Measurements from ENCODE around the gene SLC39A7. TPM values are rescaled to one million over a fixed set of nuclear protein-coding genes. Genes with fewer than 3 reads are reported as not detected.

Gene SLC39A7, protein sequence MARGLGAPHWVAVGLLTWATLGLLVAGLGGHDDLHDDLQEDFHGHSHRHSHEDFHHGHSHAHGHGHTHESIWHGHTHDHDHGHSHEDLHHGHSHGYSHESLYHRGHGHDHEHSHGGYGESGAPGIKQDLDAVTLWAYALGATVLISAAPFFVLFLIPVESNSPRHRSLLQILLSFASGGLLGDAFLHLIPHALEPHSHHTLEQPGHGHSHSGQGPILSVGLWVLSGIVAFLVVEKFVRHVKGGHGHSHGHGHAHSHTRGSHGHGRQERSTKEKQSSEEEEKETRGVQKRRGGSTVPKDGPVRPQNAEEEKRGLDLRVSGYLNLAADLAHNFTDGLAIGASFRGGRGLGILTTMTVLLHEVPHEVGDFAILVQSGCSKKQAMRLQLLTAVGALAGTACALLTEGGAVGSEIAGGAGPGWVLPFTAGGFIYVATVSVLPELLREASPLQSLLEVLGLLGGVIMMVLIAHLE
- 107 and 131 TPM in 2 replicates for total RNA-seq

DNA sequence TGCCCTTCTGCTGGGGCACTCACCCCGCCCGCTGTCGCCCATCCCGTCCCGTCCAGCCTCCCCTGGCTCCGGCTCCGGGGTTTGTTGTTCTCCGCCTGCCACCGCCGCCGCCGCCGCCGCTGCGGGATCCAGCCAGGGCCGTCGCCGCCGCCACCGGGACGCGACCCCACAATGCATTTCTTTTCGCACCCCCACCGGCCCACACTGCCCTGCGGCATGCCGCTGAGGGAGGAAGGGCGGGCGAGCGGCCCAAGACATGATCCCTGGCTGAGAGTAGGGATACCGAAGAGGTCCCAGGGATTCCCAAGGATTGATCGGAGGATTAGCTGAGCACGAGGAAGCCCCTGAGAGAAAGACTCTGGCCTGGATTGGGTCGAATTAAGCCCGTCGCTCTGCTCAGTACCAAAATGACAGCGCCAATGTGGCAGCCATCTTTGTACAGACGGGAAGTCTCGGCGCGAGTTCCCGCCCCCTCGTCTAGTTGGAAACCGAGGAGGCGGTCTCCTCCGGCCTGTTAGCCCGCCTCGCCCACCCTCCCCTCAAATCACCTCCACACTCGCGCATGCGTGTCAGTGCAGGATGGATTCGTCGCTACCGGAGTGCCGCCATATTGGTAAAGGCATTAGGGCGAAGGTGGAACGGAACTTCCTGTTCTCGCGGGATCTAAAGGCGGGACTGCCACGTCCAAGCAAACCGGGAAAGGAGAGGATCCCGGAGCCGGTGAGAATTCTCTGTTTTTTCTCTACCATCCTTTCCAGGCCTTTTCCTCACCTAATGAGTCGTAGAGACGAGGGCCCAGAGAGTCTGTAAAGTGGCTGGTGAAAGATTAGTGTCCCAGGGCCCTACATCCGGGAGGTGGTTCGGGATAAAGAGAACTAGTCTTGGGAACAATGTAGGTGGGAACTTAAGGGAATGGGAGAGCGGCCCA is at the start of gene SLC39A7, which contains the start of gene RXRB:
Gene SLC39A7, plus strand, starts transcription at position 649 of the 928 bp plus-strand sequence. CDS start 379 bp downstream, outside the sequence.
Gene RXRB, minus strand, starts transcription at position 447 of the 928 bp plus-strand sequence. Its CDS starts 189 bp downstream, at position 258.
- peak; percentile 98 for DNase-seq (ENCODE audit: low read depth, low spot score)

DNA sequence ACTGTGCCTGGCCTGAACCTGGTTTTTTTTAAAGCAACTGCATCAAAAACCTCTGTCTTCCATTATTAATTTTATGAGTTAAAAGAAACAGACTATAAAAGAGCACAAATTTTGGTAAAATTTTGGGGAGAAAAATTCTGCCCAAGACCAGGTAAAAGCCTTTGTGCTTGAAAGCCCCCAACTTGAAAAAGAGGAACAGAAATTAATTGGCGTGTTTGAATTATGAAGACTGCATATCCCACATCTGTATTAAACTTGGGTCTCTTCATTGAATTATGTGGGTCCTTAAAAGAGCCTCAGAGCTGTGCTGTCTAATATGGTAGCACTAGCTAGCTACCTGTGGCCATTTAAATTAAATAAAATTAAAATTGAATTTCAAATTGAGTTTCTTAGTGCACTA is 49.6 kb upstream of the SLC39A7 start:
- DNase-seq (ENCODE audit: low read depth, low spot score): no peak

DNA sequence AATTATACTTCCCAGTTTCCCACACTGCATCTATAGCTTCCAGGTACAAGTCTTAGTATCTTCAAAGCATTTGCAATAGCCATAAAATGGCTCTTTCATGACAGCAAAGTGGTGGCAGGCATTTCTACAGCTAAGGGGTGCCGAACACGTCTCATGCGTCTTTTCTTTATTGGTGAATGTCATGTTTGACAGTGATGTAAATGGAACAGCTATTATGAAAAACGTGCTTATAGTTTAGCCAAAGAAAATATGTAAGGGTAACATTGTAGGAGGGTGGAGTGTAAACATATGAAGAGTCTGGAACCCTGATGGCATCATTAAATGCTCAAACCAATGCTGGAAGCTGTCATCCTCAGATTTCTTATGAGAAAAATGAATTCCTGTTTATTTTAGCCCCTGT is 46.3 kb upstream of the SLC39A7 start:
- DNase-seq (ENCODE audit: low read depth, low spot score): no peak

DNA sequence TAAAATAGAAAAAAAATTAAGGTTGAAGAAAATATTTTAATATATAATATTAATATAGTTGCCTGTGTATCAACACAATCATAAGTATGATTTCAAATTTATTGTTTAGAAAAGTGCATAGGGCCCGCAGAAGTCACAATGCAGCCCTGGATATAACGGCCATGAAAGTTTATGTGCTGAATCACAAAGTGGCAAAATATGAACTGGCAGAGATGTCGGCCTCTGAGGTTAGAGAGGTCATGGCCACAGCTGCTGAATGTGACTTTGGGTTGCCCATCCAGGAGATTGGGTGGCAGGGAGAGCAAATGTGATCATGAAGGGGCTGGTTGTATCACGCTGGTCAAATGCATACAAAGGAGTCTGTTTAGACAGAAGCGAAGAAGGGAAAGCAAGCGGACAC is 44.1 kb upstream of the SLC39A7 start:
- DNase-seq (ENCODE audit: low read depth, low spot score): no peak

DNA sequence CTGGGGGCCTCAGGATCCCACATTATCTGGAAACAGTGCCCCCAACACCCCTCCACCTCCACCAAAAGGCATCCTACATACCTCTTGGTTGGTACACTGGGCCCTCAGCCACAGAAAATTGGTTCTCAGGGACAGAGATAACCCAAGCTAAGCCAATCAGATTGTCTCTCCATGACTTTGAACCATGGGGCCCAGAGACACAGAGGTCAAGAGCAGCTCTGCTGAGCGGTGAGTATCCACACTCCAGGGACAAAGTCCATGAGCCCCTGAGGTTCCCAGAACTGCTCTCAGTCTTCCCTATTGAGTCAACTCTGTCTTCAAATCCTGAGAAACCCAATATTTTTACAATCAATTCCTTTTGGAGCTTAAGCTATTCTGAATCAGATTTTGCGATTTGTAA is 43.7 kb upstream of the SLC39A7 start:
- no peak for DNase-seq (ENCODE audit: low read depth, low spot score)

DNA sequence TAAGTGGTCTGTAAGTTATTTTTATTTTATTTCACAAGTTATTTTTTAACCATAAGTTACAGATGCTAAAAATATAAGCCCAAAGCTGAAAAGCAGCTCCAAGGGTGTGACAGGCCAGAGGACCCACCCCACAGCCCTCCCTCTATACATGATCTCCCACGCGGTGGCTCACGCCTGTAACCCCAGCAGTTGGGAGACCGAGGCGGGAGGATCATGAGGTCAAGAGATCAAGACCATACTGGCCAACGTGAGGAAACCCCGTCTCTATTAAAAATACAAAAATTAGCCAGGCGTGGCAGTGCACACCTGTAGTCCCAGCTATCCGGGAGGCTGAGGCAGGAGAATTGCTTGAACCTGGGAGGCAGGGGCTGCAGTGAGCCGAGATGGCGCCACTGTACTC is 40.6 kb upstream of the SLC39A7 start:
- no peak for DNase-seq (ENCODE audit: low read depth, low spot score)

DNA sequence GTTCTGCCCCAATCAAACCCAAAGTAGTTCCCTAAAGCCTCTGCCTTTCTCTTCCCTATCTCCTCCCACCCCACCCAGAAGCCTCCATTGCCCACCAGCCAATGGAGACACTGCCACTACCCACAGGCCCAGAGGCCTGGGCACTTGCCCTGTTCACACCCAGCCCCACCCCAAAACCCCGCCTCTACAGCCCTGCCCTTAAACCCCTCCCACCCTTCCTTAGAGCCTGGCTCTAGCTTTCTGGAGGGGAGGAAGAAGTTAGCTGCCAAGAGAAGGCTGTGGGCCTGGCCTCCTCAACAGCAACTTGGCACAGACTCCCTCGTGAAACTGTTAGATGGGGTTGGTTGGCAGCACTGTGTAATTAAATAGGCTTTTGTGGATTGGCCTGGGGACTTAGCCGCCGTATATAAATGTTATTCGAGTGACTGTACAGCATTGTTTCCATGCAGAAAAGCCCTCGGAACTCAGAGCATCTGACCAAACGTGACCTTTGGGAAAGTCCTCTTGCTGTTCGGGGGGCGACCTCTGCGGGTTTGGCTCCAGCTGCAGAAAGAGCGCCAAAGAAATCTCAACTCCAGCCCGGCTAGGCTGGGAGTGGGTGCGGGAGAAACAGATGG is 39.8 kb upstream of the SLC39A7 start:
- DNase-seq (ENCODE audit: low read depth, low spot score): no peak

DNA sequence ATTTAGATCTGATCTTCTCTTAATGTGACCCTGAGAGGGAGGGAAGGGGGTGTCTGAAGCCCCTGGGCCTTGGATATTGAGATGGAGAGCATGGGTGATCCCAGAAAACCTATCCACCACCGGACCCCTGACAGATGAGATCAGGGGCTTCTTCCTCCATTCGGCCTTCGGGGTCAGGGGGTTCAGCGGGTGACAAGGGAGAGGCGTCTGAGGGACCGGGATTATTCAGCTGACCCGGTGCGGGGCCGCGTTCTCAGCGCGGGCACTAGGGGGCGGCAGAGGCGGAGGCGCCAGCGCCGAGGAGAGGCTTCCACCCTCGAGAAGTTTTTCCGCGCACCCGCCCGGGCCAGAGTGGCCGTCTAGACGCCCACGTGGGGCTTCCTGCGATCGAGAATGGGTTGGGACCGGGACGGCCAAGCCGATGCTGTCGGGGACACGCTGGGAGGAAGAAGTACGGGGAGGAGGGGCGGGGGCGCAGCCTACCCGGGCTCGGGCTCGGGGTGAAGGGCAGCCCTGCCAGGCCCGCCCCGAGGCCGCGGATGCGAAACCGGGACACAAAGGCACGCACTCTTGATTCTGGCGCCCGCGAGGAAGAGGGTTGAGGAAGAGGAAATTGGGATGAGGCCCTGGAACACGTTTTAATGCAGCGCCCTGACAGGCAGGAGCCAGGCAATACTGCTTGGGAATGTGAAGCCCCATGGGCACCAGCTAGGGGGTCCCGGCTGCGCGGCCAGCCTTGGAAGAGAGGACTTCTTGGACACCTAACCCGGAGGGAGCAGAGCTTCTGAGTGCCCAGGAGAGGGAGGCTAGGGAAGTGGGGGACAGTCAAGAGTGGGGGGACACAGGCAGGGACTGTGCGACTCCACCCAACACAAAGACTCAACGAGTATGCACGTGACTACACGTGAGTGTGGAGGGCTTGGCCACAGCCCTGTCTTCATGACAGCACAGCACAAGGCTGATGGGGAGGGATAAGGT is 39.0 kb upstream of the SLC39A7 start:
- DNase-seq (ENCODE audit: low read depth, low spot score): no peak

DNA sequence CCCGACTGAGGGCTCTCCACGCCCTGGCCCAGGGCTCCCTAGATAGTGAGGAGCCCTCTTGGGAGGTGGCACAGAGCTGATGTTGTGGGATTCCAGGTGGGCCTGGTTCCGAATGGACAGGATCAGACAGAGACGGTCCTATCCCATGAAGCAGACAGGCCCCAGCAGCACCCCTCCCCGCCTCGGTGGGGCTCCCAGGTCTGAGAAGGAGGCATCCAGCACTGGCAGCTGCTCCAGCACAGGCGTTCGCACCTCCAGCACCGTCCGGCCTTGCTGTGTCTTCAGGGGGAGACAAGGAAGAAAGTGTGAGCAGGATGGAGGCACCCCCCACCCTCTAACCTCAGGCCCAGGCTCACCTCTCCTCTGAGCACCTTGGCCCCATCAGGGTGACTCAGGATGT is 37.1 kb upstream of the SLC39A7 start:
- DNase-seq (ENCODE audit: low read depth, low spot score): no peak

DNA sequence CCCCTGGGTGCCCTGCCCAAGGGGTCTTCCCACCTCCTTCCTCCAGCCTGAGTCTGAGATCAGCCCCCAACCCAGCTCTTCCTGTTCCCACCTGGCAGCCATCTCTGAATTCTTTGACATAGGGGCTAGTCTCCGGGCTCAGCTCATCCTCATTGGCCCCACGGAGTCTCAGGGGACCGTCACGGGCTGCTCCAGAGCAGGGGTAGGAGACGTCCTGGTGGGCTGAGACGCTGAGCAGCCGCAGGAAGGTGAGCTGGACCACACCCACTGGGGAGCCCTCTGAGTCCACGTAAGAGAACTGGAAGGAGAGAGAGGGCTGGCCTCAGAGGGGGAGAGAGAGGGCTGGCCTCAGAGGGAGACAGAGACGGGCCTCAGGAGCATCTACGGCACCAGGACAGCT is 36.5 kb upstream of the SLC39A7 start:
- no peak for DNase-seq (ENCODE audit: low read depth, low spot score)

DNA sequence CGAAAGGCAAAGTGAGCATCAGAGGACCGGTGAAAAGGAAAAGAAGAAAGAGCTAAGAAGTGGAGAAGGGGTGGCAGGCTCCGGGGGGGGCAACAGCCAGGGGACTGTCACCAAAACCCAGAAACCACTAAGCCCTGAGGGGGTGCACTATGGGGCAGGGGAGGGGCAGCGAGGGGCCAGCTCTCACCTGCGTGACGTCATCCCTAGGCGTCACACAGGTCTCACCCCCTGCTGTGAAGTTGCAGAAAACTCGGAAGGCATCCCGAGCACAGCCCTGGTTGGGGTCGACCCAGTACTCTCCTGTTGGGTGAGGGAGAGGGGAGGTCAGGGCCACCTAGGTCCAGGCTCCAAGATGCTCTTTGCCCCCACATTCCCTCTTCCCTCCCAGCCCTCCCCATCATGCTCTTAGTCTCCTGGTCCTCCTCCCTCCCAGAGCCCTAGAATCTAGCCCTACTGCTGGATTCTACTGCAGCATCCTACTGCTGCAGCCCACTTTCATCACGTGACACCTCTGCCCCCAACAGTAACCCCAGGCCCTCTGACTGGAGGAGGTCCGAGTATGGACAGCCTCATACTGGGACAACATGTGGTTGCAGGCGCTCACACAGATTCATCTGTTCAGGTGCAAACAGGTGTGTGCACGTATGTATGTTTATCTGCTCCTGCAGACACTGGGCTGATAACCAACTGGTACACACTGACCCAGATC is 35.8 kb upstream of the SLC39A7 start:
- no peak for DNase-seq (ENCODE audit: low read depth, low spot score)

DNA sequence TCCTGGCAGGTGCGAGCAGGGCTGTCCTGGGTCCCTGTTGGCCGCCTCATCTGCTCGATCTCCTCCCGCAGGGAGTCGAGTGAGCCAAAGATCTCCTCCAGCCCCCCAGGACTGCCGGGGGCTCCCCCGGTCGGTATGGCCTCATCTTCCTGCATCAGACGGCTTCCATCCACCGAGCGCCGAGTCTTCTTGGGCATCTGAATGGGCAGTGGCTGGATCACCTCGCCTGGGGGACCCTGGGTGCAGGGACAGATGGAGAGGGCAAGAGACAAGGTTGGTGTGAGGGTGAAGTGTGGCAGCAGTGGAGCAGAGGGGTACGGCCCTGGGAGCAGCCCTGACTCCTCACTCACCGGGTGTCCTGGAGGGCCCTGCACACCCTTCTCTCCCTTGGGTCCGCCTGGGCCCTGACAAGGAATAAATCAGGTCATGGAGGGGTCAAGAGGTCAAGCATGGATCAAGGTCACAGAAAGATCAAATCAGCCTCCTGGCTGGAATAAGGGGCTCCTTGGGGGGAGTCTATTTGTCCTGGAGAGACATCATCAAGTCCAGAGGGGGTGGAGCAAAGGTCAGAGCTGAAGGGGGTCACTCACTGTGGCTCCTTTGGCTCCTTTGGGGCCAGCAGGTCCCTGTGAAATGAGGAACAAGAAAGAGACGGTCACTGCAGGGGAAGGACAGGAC is 34.9 kb upstream of the SLC39A7 start:
- DNase-seq (ENCODE audit: low read depth, low spot score): no peak

DNA sequence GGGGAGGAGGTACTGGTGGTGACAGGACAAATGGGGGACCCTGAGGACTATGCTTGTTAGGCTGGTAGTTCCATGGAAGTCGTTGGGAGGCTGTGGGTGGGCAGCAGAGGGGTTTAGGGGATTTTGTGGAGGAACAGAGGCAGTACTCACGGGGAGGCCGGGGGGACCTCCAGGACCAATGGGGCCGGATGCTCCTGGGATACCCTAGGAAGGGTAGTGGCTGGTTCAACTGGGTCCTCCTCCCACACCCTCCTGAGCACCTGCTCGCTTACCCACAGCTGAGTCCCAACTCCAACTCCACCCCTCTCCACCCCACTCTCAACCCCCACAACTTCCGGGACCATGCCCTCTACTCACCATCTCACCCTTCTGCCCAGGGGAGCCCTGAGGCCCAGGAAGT is 34.3 kb upstream of the SLC39A7 start:
- no peak for DNase-seq (ENCODE audit: low read depth, low spot score)

DNA sequence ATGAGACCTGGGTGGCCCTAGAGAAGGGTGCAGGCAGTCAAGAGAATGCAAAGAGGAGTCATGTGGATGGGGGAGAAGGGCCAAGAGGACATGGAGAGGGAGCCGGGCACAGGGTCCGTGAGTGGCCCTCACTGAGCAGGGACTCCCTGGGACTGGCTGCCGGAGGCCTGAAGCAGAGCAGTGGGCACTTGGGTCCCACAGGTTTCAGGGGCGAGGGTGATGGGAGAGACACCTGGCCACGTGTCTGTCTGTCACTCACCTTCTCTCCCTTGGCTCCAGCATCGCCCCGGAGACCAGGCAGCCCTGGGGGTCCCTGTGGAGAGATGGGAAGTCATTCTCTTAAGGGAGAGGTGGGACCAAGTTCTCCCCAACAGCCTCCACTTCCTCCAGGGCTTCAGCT is 33.9 kb upstream of the SLC39A7 start:
- DNase-seq (ENCODE audit: low read depth, low spot score): no peak

DNA sequence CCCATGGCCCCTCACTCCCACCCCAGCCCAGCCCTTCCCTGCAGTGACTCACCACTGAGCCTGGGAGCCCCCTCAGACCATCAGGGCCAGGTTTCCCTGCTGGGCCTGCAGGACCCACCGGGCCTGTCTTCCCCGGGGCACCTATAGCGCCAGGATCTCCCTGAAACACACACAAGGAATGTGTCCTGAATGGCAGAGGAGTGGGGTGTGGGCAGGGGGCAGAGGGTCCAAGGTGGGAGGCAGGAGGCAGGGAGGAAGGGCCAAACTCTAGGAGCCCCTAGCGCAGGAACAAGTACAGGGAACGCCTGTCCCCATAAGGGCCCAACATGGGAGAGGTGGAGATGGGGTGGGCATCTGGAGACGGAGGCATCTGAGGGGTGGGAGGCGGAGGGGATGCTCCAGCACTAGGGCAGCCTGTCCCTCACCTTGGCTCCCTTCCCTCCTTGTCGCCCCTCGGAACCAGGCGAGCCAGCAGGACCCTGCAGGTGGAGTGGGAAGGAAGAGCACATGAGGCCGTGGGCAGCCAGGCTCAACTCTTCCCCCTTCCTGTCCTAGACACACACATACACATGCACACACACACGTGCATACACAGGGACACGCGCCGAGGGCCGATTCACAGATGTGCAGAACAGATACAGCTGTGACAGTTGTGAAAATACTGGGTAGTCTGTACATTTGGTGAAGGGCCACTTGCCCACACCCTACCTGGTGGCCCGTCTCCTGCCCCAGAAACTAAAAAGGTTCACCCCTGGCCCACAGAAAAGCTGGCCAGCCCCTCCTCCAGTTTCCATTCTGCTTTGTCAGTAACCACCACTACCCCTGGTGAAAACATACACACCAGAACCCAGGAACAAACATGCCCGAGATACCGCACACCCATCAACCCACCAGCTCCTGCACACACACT is 33.0 kb upstream of the SLC39A7 start:
- no peak for DNase-seq (ENCODE audit: low read depth, low spot score)

DNA sequence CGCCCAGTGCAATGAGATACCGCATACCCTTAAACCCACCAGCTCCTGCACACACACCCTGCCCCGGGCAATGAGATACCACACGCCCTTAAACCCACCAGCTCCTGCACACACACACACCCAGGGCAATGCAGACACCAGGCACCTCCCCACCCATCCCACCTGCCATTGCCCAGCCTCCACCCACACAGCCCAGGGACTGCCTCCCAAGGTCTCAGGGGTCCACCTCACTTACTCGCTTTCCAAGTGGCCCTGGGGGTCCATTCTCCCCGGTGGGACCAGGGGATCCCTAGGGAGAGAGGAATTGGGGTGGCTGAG is 32.4 kb upstream of the SLC39A7 start:
- DNase-seq (ENCODE audit: low read depth, low spot score): no peak

DNA sequence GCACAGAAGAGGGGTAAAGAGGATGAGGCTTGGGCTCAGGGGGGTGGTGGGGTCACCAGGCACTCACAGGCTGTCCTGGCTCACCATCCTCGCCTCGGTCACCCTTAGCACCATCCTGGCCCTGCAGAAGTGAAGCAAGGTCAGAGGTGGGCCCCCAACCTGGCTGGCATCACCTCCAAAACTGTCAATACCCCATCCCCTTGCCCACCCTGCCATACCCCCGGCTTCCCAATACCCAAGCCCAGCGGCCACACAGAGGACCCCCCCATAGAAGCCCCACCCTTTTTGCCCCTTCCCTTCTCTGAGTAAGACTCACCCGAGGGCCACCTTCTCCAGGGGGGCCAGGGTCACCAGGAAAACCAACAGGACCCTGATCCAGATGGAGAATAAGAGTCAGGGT is 32.0 kb upstream of the SLC39A7 start:
- no peak for DNase-seq (ENCODE audit: low read depth, low spot score)
